HCT116 (cell line): ENCODE results near the gene OSBPL10. TPM values are rescaled to one million over a fixed set of nuclear protein-coding genes. Genes with fewer than 3 reads are reported as not detected.

Experiments
- ATAC-seq: fragments of 200-7000 bp; cut with Tn5 transposase; 2 replicates; pipeline ENCODE4 v1.9.1; 2020; ENCODE audit warnings: mild to moderate bottlenecking, moderate library complexity
- BruUV-seq: library from RNA; stranded (reverse); fragments of 400-500 nt; replicated peaks from 2 replicates; lab custom pipeline; 2021; lab: Mats Ljungman, UMichigan
- CTCF ChIA-PET: fragments of 300-600 bp; sonication (Branson Sonifier 250); formaldehyde crosslinking; loops from one replicate; lab custom pipeline; 2021; ENCODE audit warnings: antibody characterized with exemption; lab: Charles Lee
- POLR2A ChIA-PET: fragments of 300-600, 350-600 bp; sonication (Branson Sonifier 250); formaldehyde crosslinking; loops from one replicate; lab custom pipeline; 2021; ENCODE audit warnings: antibody characterized with exemption; lab: Charles Lee
- RAD21 ChIA-PET, 2 experiments: fragments of 300-600 bp; sonication (Branson Sonifier 250); formaldehyde crosslinking; loops; one replicate each; lab custom pipeline; 2023; ENCODE audit warnings: low total read pairs in 2 of 2; ENCODE audit not compliant: uncharacterized antibody in 2 of 2, unreplicated experiment in 2 of 2, low non-redundant PET in 1 of 2; lab: Charles Lee
- DNase-seq: peaks from one replicate; pipeline ENCODE4 v3.0.0-alpha.2; 2010; ENCODE audit warnings: low read depth, low spot score
- H2AFZ ChIP-seq: fragments of 200-600 bp; shearing (Covaris generic), sonication (generic); 2 replicates; pipeline ENCODE4 v1.6.1; 2017; ENCODE audit warnings: low read depth, mixed run types, mixed read lengths, antibody characterized with exemption, low read length; ENCODE audit not compliant: poor library complexity, severe bottlenecking
- H3K27ac ChIP-seq: 2 replicates; pipeline ENCODE4 v1.5.1; 2012; ENCODE audit warnings: low read depth, low read length
- H3K27me3 ChIP-seq: fragments of 200-600 bp; sonication (generic); 2 replicates; pipeline ENCODE4 v1.6.1; 2016; ENCODE audit warnings: mixed run types, low read length, mixed read lengths; ENCODE audit not compliant: insufficient read depth
- H3K36me3 ChIP-seq, 2 experiments: fragments of 200-500 bp in 1 of 2; fragments of 200-600 bp in 1 of 2; sonication (Bioruptor generic) in 1 of 2; sonication (generic) in 1 of 2; 2 replicates each; pipeline versions ENCODE4 v1.5.1 to v1.6.1; 2014 to 2016; ENCODE audit warnings: low read length in 2 of 2, inconsistent platforms in 1 of 2, mixed read lengths in 1 of 2, mixed run types in 1 of 2; ENCODE audit not compliant: insufficient read depth in 2 of 2, control insufficient read depth in 1 of 2
- H3K4me1 ChIP-seq, 2 experiments: fragments of 200-600 bp in 1 of 2; sonication (generic) in 1 of 2; 2 replicates each; pipeline versions ENCODE4 v1.5.1 to v1.6.1; 2012 to 2017; ENCODE audit warnings: low read length in 2 of 2, inconsistent platforms in 1 of 2, mild to moderate bottlenecking in 1 of 2, mixed read lengths in 1 of 2, mixed run types in 1 of 2, moderate library complexity in 1 of 2; ENCODE audit not compliant: insufficient read depth in 2 of 2, control insufficient read depth in 1 of 2
- H3K4me2 ChIP-seq: fragments of 200-600 bp; sonication (generic); 2 replicates; pipeline ENCODE4 v1.6.1; 2017; ENCODE audit warnings: mixed run types, low read length, mixed read lengths
- H3K4me3 ChIP-seq, 2 experiments: fragments of 200-600 bp in 1 of 2; sonication (generic) in 1 of 2; replicated peaks in 1 of 2; 2 replicates each; pipeline ENCODE4 v1.5.1; 2011 to 2016; ENCODE audit warnings: low read length in 2 of 2, control low read depth in 1 of 2, low read depth in 1 of 2, mild to moderate bottlenecking in 1 of 2, mixed read lengths in 1 of 2, mixed run types in 1 of 2
- H3K79me2 ChIP-seq: fragments of 200-600 bp; sonication (generic); 2 replicates; pipeline ENCODE4 v1.6.1; 2017; ENCODE audit warnings: mild to moderate bottlenecking, mixed run types, low read length, moderate library complexity, mixed read lengths; ENCODE audit not compliant: insufficient read depth
- H3K9ac ChIP-seq: fragments of 200-600 bp; sonication (generic); 2 replicates; pipeline ENCODE4 v1.6.1; 2016; ENCODE audit warnings: low read length, mixed read lengths
- H3K9me2 ChIP-seq: fragments of 200-600 bp; sonication (generic), shearing (Covaris generic); 2 replicates; pipeline ENCODE4 v1.6.1; 2017; ENCODE audit warnings: mixed run types, mild to moderate bottlenecking, moderate library complexity; ENCODE audit not compliant: insufficient read depth
- H3K9me3 ChIP-seq, 2 experiments: fragments of 200-500 bp in 1 of 2; fragments of 200-600 bp in 1 of 2; sonication (Bioruptor generic) in 1 of 2; sonication (generic) in 1 of 2; 2 replicates each; pipeline ENCODE4 v1.6.1; 2014 to 2017; ENCODE audit warnings: low read length in 2 of 2, mixed read lengths in 2 of 2, inconsistent platforms in 1 of 2, low read depth in 1 of 2, mild to moderate bottlenecking in 1 of 2, mixed run types in 1 of 2, moderate library complexity in 1 of 2; ENCODE audit not compliant: control insufficient read depth in 1 of 2, insufficient read depth in 1 of 2
- H4K20me1 ChIP-seq: fragments of 200-600 bp; sonication (generic), shearing (Covaris generic); 2 replicates; pipeline ENCODE4 v1.6.1; 2017; ENCODE audit warnings: mixed run types, mild to moderate bottlenecking, moderate library complexity; ENCODE audit not compliant: insufficient read depth
- CBX3 ChIP-seq: IDR thresholded peaks from 2 replicates; pipeline ENCODE4 v1.6.1; 2012; ENCODE audit warnings: low read depth
- CEBPB ChIP-seq: IDR thresholded peaks from 2 replicates; pipeline ENCODE4 v1.6.1; 2012; ENCODE audit warnings: low read depth
- EGR1 ChIP-seq: IDR thresholded peaks from 2 replicates; pipeline ENCODE4 v1.6.1; 2012; ENCODE audit warnings: low read depth
- ELF1 ChIP-seq: IDR thresholded peaks from 2 replicates; pipeline ENCODE4 v1.6.1; 2012; ENCODE audit warnings: low read depth, borderline replicate concordance
- EZH2phosphoT487 ChIP-seq: fragments of 200-600 bp; IDR thresholded peaks from 2 replicates; pipeline ENCODE4 v1.6.1; 2018; ENCODE audit warnings: antibody characterized with exemption, borderline replicate concordance
- FOSL1 ChIP-seq: IDR thresholded peaks from 2 replicates; pipeline ENCODE4 v1.6.1; 2012; ENCODE audit warnings: low read depth
- JUND ChIP-seq: IDR thresholded peaks from 2 replicates; pipeline ENCODE4 v1.6.1; 2012
- POLR2A ChIP-seq: IDR thresholded peaks from 2 replicates; pipeline ENCODE4 v1.7.0; 2011; ENCODE audit warnings: borderline replicate concordance; ENCODE audit not compliant: insufficient read depth, insufficient read length; ENCODE audit errors: extremely low read depth
- POLR2AphosphoS5 ChIP-seq: IDR thresholded peaks from 2 replicates; pipeline ENCODE4 v1.6.1; 2011; ENCODE audit warnings: mild to moderate bottlenecking, low read depth, low read length, moderate library complexity
- RAD21 ChIP-seq: IDR thresholded peaks from 2 replicates; pipeline ENCODE4 v1.6.1; 2012; ENCODE audit warnings: low read depth, mild to moderate bottlenecking
- SIN3A ChIP-seq: IDR thresholded peaks from 2 replicates; pipeline ENCODE4 v1.6.1; 2012; ENCODE audit warnings: low read depth
- ZFX ChIP-seq: fragments of 450-650 bp; IDR thresholded peaks from 2 replicates; pipeline ENCODE4 v1.6.1; 2017
- intact Hi-C: fragments of 100-400 bp; cut with micrococcal nuclease; formaldehyde crosslinking; loops from 2 replicates; pipeline ENCODE4 v1.10.0; 2022
- total RNA-seq: library from RNA; stranded (reverse); gene quantifications from one replicate; pipeline ENCODE4 v1.2.1, GENCODE V29; 2021; ENCODE audit not compliant: unreplicated experiment
- TF ChIP-seq, protein P1 (sequence below): IDR thresholded peaks from 2 replicates; pipeline ENCODE4 v1.6.1; 2012
- TF ChIP-seq, protein P2 (sequence below): IDR thresholded peaks from 2 replicates; pipeline ENCODE4 v1.6.1; 2011; ENCODE audit warnings: mild to moderate bottlenecking, low read length, moderate library complexity; ENCODE audit not compliant: insufficient replicate concordance; ENCODE audit errors: extremely low read depth
- TF ChIP-seq, protein P3 (sequence below): IDR thresholded peaks from 2 replicates; pipeline ENCODE4 v1.6.1; 2012
- TF ChIP-seq, protein P4 (sequence below): IDR thresholded peaks from 2 replicates; pipeline ENCODE4 v1.6.1; 2012; ENCODE audit warnings: low read depth
- TF ChIP-seq, protein P5 (sequence below), 3 experiments: fragments of 200-600 bp in 1 of 3; sonication (generic) in 1 of 3; IDR thresholded peaks in 2 of 3; conservative IDR thresholded peaks in 1 of 3; 2 replicates each; pipeline ENCODE4 v1.5.1; 2012 to 2017; ENCODE audit warnings: low read depth in 2 of 3, low read length in 2 of 3, antibody characterized with exemption in 1 of 3, borderline replicate concordance in 1 of 3, control low read depth in 1 of 3, mild to moderate bottlenecking in 1 of 3, mixed read lengths in 1 of 3, mixed run types in 1 of 3, moderate library complexity in 1 of 3; ENCODE audit not compliant: insufficient read depth in 1 of 3

Gene OSBPL10
- total RNA-seq, 1 experiment from 2014 or later, result 25.8 TPM

DNA sequence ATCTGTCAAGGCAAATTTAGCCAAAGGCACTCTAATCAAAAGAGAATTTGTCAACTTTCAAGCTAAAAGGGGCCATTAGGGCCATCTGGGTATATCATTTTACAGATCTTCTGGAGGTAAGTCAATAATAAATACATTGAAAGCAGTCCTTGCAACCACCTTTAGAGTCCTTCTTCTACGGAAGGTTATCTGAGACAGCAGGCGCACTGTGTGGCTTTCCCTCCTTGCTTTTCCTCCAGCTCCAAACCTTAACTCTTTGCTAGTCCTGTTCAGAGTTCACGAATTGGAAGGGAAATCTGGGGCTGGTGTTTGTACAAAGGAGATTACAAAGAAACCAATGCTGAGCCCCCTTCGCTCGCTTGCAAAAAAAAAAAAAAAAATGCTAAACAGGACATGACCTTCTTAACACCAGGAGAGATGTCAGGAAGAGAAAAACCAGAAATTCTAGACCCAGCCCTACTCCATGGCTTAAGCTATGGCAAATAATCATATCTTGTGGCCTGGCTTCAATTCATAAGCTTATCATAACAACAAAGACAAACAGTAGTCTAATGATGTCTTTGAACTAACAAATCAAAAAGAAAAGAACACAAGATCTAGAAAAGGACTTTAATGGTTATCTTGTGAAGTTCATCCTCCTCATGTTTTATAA lies 232.7 kb downstream of the OSBPL10 start:
- ChIA-PET POLR2A (no interaction called here), CTCF (no interaction called here), RAD21 (no interaction called here)
- no peaks in the 10 kb centered on the region for H3K4me1 ChIP-seq
- H3K9me2 ChIP-seq, result no peaks in the 10 kb centered on the region
- H4K20me1 ChIP-seq, result no peaks in the 10 kb centered on the region
- no peaks in the 10 kb centered on the region for H3K9me3 ChIP-seq
- no peak overlapping the region for H3K4me2 ChIP-seq
- no peak for ATAC-seq
- H3K27me3 ChIP-seq, result no peaks in the 10 kb centered on the region
- H3K9ac ChIP-seq, result no peak overlapping the region
- no peaks in the 10 kb centered on the region for H3K79me2 ChIP-seq
- no peak for DNase-seq
- H3K27ac ChIP-seq, result no peak overlapping the region
- TF ChIP-seq, protein P1, sequence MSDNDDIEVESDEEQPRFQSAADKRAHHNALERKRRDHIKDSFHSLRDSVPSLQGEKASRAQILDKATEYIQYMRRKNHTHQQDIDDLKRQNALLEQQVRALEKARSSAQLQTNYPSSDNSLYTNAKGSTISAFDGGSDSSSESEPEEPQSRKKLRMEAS, result no peak
- TF ChIP-seq CEBPB (no peak), SIN3A (no peak), RAD21 (no peak), EGR1 (no peak), JUND (no peak), FOSL1 (no peak), POLR2A (no peak), ZFX (no peak), EZH2phosphoT487 (no peak), ELF1 (no peak), CBX3 (no peak), POLR2AphosphoS5 (no peak)
- TF ChIP-seq, protein P2, sequence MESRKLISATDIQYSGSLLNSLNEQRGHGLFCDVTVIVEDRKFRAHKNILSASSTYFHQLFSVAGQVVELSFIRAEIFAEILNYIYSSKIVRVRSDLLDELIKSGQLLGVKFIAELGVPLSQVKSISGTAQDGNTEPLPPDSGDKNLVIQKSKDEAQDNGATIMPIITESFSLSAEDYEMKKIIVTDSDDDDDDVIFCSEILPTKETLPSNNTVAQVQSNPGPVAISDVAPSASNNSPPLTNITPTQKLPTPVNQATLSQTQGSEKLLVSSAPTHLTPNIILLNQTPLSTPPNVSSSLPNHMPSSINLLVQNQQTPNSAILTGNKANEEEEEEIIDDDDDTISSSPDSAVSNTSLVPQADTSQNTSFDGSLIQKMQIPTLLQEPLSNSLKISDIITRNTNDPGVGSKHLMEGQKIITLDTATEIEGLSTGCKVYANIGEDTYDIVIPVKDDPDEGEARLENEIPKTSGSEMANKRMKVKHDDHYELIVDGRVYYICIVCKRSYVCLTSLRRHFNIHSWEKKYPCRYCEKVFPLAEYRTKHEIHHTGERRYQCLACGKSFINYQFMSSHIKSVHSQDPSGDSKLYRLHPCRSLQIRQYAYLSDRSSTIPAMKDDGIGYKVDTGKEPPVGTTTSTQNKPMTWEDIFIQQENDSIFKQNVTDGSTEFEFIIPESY, result no peak
- TF ChIP-seq, protein P3, sequence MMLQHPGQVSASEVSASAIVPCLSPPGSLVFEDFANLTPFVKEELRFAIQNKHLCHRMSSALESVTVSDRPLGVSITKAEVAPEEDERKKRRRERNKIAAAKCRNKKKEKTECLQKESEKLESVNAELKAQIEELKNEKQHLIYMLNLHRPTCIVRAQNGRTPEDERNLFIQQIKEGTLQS, result no peak
- TF ChIP-seq, protein P4, sequence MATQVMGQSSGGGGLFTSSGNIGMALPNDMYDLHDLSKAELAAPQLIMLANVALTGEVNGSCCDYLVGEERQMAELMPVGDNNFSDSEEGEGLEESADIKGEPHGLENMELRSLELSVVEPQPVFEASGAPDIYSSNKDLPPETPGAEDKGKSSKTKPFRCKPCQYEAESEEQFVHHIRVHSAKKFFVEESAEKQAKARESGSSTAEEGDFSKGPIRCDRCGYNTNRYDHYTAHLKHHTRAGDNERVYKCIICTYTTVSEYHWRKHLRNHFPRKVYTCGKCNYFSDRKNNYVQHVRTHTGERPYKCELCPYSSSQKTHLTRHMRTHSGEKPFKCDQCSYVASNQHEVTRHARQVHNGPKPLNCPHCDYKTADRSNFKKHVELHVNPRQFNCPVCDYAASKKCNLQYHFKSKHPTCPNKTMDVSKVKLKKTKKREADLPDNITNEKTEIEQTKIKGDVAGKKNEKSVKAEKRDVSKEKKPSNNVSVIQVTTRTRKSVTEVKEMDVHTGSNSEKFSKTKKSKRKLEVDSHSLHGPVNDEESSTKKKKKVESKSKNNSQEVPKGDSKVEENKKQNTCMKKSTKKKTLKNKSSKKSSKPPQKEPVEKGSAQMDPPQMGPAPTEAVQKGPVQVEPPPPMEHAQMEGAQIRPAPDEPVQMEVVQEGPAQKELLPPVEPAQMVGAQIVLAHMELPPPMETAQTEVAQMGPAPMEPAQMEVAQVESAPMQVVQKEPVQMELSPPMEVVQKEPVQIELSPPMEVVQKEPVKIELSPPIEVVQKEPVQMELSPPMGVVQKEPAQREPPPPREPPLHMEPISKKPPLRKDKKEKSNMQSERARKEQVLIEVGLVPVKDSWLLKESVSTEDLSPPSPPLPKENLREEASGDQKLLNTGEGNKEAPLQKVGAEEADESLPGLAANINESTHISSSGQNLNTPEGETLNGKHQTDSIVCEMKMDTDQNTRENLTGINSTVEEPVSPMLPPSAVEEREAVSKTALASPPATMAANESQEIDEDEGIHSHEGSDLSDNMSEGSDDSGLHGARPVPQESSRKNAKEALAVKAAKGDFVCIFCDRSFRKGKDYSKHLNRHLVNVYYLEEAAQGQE, result no peak
- TF ChIP-seq, protein P5, sequence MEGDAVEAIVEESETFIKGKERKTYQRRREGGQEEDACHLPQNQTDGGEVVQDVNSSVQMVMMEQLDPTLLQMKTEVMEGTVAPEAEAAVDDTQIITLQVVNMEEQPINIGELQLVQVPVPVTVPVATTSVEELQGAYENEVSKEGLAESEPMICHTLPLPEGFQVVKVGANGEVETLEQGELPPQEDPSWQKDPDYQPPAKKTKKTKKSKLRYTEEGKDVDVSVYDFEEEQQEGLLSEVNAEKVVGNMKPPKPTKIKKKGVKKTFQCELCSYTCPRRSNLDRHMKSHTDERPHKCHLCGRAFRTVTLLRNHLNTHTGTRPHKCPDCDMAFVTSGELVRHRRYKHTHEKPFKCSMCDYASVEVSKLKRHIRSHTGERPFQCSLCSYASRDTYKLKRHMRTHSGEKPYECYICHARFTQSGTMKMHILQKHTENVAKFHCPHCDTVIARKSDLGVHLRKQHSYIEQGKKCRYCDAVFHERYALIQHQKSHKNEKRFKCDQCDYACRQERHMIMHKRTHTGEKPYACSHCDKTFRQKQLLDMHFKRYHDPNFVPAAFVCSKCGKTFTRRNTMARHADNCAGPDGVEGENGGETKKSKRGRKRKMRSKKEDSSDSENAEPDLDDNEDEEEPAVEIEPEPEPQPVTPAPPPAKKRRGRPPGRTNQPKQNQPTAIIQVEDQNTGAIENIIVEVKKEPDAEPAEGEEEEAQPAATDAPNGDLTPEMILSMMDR (IDR thresholded peaks at IDR 0.05 in 2 of 3, conservative IDR thresholded peaks at IDR 0.05 in 1 of 3; ENCODE audit: borderline replicate concordance in 1 of 3, insufficient read depth in 1 of 3, low read depth in 2 of 3, low read length in 2 of 3), result no peak
- H3K4me3 ChIP-seq, result no peak overlapping the region
- intact Hi-C loops, result no loop called here
- BruUV-seq, result no TSS peak
- no peak overlapping the region for H2AFZ ChIP-seq
- no peaks in the 10 kb centered on the region for H3K36me3 ChIP-seq
